H9 (cell line): ENCODE measurements around the gene ARFGEF2. TPM values are rescaled to one million over a fixed set of nuclear protein-coding genes. Genes with fewer than 3 reads are reported as not detected.

Experiments
- DNase-seq: peaks from one replicate; pipeline ENCODE4 v3.0.0-alpha.2; 2017
- H2AFZ ChIP-seq: one replicate; pipeline ENCODE4 v1.6.1; 2013; ENCODE audit warnings: mild to moderate bottlenecking, low read length, control low read depth, moderate library complexity
- H2AK5ac ChIP-seq: 2 replicates; pipeline ENCODE4 v1.6.1; 2013; ENCODE audit warnings: low read length, control low read depth, mixed read lengths; ENCODE audit not compliant: insufficient read length
- H2BK120ac ChIP-seq: one replicate; pipeline ENCODE4 v1.6.1; 2013; ENCODE audit warnings: low read depth, mild to moderate bottlenecking, low read length, control low read depth, inconsistent platforms; ENCODE audit not compliant: poor library complexity, severe bottlenecking
- H2BK12ac ChIP-seq: 2 replicates; pipeline ENCODE4 v1.6.1; 2013; ENCODE audit warnings: low read length, control low read depth, mixed read lengths, low read depth; ENCODE audit not compliant: insufficient read length
- H2BK15ac ChIP-seq: 2 replicates; pipeline ENCODE4 v1.6.1; 2013; ENCODE audit warnings: low read depth, low read length, control low read depth
- H2BK20ac ChIP-seq: one replicate; pipeline ENCODE4 v1.6.1; 2013; ENCODE audit warnings: low read depth, mild to moderate bottlenecking, low read length, control low read depth, inconsistent platforms; ENCODE audit not compliant: poor library complexity, severe bottlenecking
- H2BK5ac ChIP-seq: 2 replicates; pipeline ENCODE4 v1.6.1; 2013; ENCODE audit warnings: low read length, control low read depth, mixed read lengths; ENCODE audit not compliant: insufficient read length
- H3K14ac ChIP-seq: 2 replicates; pipeline ENCODE4 v1.6.1; 2013; ENCODE audit warnings: low read length, control low read depth; ENCODE audit not compliant: insufficient read depth
- H3K18ac ChIP-seq: 2 replicates; pipeline ENCODE4 v1.6.1; 2013; ENCODE audit warnings: low read depth, mild to moderate bottlenecking, mixed read lengths, low read length, control low read depth; ENCODE audit not compliant: insufficient read length
- H3K23ac ChIP-seq: 2 replicates; pipeline ENCODE4 v1.6.1; 2013; ENCODE audit warnings: low read length, control low read depth, mixed read lengths, low read depth; ENCODE audit not compliant: insufficient read length
- H3K23me2 ChIP-seq: 2 replicates; pipeline ENCODE4 v1.6.1; 2013; ENCODE audit warnings: low read depth, mild to moderate bottlenecking, mixed read lengths, low read length, control low read depth; ENCODE audit not compliant: insufficient read length, poor library complexity, severe bottlenecking
- H3K27ac ChIP-seq: 2 replicates; pipeline ENCODE4 v1.5.1; 2013; ENCODE audit warnings: low read length, control low read depth, mixed read lengths, low read depth; ENCODE audit not compliant: insufficient read length
- H3K27me3 ChIP-seq: 2 replicates; pipeline ENCODE4 v1.6.1; 2013; ENCODE audit warnings: low read length, control low read depth, inconsistent platforms; ENCODE audit not compliant: insufficient read depth
- H3K4ac ChIP-seq: 2 replicates; pipeline ENCODE4 v1.6.1; 2013; ENCODE audit warnings: low read depth, mild to moderate bottlenecking, control low read depth, inconsistent platforms, low read length, moderate library complexity
- H3K4me1 ChIP-seq: 2 replicates; pipeline ENCODE4 v1.6.1; 2013; ENCODE audit warnings: low read length, control low read depth, inconsistent platforms; ENCODE audit not compliant: insufficient read depth
- H3K4me2 ChIP-seq: 2 replicates; pipeline ENCODE4 v1.6.1; 2013; ENCODE audit warnings: low read length, control low read depth, mixed read lengths; ENCODE audit not compliant: insufficient read length, insufficient read depth
- H3K56ac ChIP-seq: 2 replicates; pipeline ENCODE4 v1.6.1; 2013; ENCODE audit warnings: low read depth, mild to moderate bottlenecking, mixed read lengths, low read length, control low read depth; ENCODE audit not compliant: insufficient read length
- H3K79me1 ChIP-seq: 2 replicates; pipeline ENCODE4 v1.6.1; 2013; ENCODE audit warnings: low read depth, mild to moderate bottlenecking, moderate library complexity, low read length, control low read depth, inconsistent platforms; ENCODE audit not compliant: insufficient read depth, poor library complexity, severe bottlenecking
- H3K79me2 ChIP-seq: 2 replicates; pipeline ENCODE4 v1.6.1; 2013; ENCODE audit warnings: low read length, control low read depth, inconsistent platforms; ENCODE audit not compliant: insufficient read depth
- H3K9ac ChIP-seq: 2 replicates; pipeline ENCODE4 v1.6.1; 2013; ENCODE audit warnings: low read length, control low read depth, mixed read lengths; ENCODE audit not compliant: insufficient read length; ENCODE audit errors: extremely low read depth
- H3K9me3 ChIP-seq: one replicate; pipeline ENCODE4 v1.6.1; 2013; ENCODE audit warnings: low read depth, low read length, inconsistent platforms; ENCODE audit not compliant: control insufficient read depth
- H3T11ph ChIP-seq: one replicate; pipeline ENCODE4 v1.6.1; 2013; ENCODE audit warnings: mild to moderate bottlenecking, low read length, control low read depth, inconsistent platforms
- H4K20me1 ChIP-seq: one replicate; pipeline ENCODE4 v1.6.1; 2013; ENCODE audit not compliant: control insufficient read depth, insufficient read length, insufficient read depth
- H4K5ac ChIP-seq: 2 replicates; pipeline ENCODE4 v1.6.1; 2013; ENCODE audit warnings: low read depth, mild to moderate bottlenecking, mixed read lengths, low read length, control low read depth; ENCODE audit not compliant: insufficient read length
- H4K8ac ChIP-seq: replicated peaks from 2 replicates; pipeline ENCODE4 v1.6.1; 2013; ENCODE audit warnings: low read length, control low read depth, mixed read lengths, low read depth; ENCODE audit not compliant: insufficient read length
- H4K91ac ChIP-seq: 2 replicates; pipeline ENCODE4 v1.6.1; 2013; ENCODE audit warnings: low read depth, mild to moderate bottlenecking, moderate library complexity, mixed read lengths, low read length, control low read depth; ENCODE audit not compliant: insufficient read length
- H3K27ac Mint-ChIP-seq, 3 experiments: 2 replicates in 2 of 3; 3 replicates in 1 of 3; pipeline ENCODE4 v1.8.0; 2020 to 2021; ENCODE audit warnings: mixed read lengths in 3 of 3, mild to moderate bottlenecking in 1 of 3, moderate library complexity in 1 of 3
- H3K27me3 Mint-ChIP-seq: 2 replicates; pipeline ENCODE4 v1.8.0; 2021; ENCODE audit warnings: low read depth, mild to moderate bottlenecking, moderate library complexity, mixed read lengths
- H3K36me3 Mint-ChIP-seq, 3 experiments: 2 replicates in 2 of 3; 3 replicates in 1 of 3; pipeline ENCODE4 v1.8.0; 2020 to 2021; ENCODE audit warnings: low read depth in 3 of 3, mixed read lengths in 3 of 3; ENCODE audit not compliant: insufficient read depth in 1 of 3
- H3K4me1 Mint-ChIP-seq, 2 experiments: 2 replicates each; pipeline ENCODE4 v1.8.0; 2020; ENCODE audit warnings: mixed read lengths in 2 of 2
- H3K4me3 Mint-ChIP-seq, 2 experiments: 2 replicates in 1 of 2; 3 replicates in 1 of 2; pipeline ENCODE4 v1.8.0; 2020 to 2021; ENCODE audit warnings: mild to moderate bottlenecking in 2 of 2, mixed read lengths in 2 of 2, moderate library complexity in 1 of 2
- H3K9me3 Mint-ChIP-seq, 2 experiments: 2 replicates in 1 of 2; 3 replicates in 1 of 2; pipeline ENCODE4 v1.8.0; 2020; ENCODE audit warnings: mild to moderate bottlenecking in 2 of 2, mixed read lengths in 2 of 2, moderate library complexity in 1 of 2
- CTCF ChIP-seq: fragments of 200-600 bp; sonication (generic); conservative IDR thresholded peaks from 3 replicates; pipeline ENCODE4 v1.8.0; 2021; ENCODE audit warnings: antibody characterized with exemption, mild to moderate bottlenecking
- WGBS: extraction: QIAGEN DNeasy Blood & Tissue Kit; methylation state at CpG from one replicate; pipeline ENCODE4 v1.1.7; 2013; ENCODE audit warnings: missing lambda C conversion rate, low lambda C conversion rate, mixed read lengths; ENCODE audit not compliant: insufficient read length; ENCODE audit errors: extremely low coverage; 5-methylcytosine and 5-hydroxymethylcytosine counted together
- total RNA-seq: library from RNA; stranded (reverse); gene quantifications from 2 replicates; pipeline ENCODE4 v1.2.1, GENCODE V29; 2021

ARFGEF2 gene
- total RNA-seq, 1 experiment from 2014 or later = 16.6 TPM

- Mint-ChIP-seq H3K4me1 (peaks cover 20 to 22% of the 10 kb centered on the region in 2 experiments), H3K27ac (no peak overlapping the region), H3K4me3 (peak overlapping the region in 1 of 2 experiments; percentile 61; a peak in 1 of 5 replicates), H3K9me3 (no peaks in the 10 kb centered on the region; a peak in 1 of 5 replicates), H3K36me3 (no peaks in the 10 kb centered on the region; a peak in 1 of 7 replicates), H3K27me3 (peaks cover 9% of the 10 kb centered on the region)
- H3K23ac ChIP-seq = no peak overlapping the region
- no peak for DNase-seq
- no peak overlapping the region for H3K27ac ChIP-seq
- H2AFZ ChIP-seq = no peak overlapping the region
- H4K5ac ChIP-seq = no peak overlapping the region
- H3K56ac ChIP-seq = no peak overlapping the region
- no peak overlapping the region for H2AK5ac ChIP-seq
- peaks cover 2% of the 10 kb centered on the region; the same call in 1 of the 2 replicates for H3K4me1 ChIP-seq
- peaks cover 8% of the 10 kb centered on the region; the same call in 1 of the 2 replicates for H3K79me2 ChIP-seq
- no peaks in the 10 kb centered on the region for H3K9me3 ChIP-seq
- H2BK12ac ChIP-seq = no peak overlapping the region
- no peak overlapping the region for H3K4me2 ChIP-seq
- no peak overlapping the region for H3K14ac ChIP-seq
- H3K9ac ChIP-seq = no peak overlapping the region
- TF ChIP-seq CTCF = no peak
- H2BK5ac ChIP-seq = no peak overlapping the region
- peaks cover 7% of the 10 kb centered on the region for H3K23me2 ChIP-seq
- no peaks in the 10 kb centered on the region for H3K27me3 ChIP-seq
- peaks cover 9% of the 10 kb centered on the region for H3K79me1 ChIP-seq
- no peak overlapping the region for H2BK120ac ChIP-seq
- H4K20me1 ChIP-seq = no peaks in the 10 kb centered on the region
- no peak overlapping the region for H4K91ac ChIP-seq
- no peak overlapping the region for H2BK15ac ChIP-seq
- H4K8ac ChIP-seq = no peak overlapping the region
- no CpG with 5 or more reads among the region's 6 CpGs for WGBS
- no peak overlapping the region for H3K18ac ChIP-seq
- no peak overlapping the region for H3T11ph ChIP-seq
- no peak overlapping the region for H3K4ac ChIP-seq
- H2BK20ac ChIP-seq = no peak overlapping the region
Observed at GRCh38 chr20:48919336-48919881, 2.1 kb upstream of the ARFGEF2 start.
